ENCODE data around the gene FAM222A.

GRCh38 chr12:109764776-109765445, 51.3 kb downstream of the FAM222A start:
- no peak for TF ChIP-seq GABPA (IDR thresholded peaks at IDR 0.05; ENCODE audit: low read depth)
- TF ChIP-seq CTCF (IDR thresholded peaks at IDR 0.05; ENCODE audit: insufficient read depth, low read length), result no peak
